ENCODE data around the gene MBL2.
A peak's percentile ranks its signal among the peaks of the same experiment; 100 is the strongest.

MBL2 gene

DNA sequence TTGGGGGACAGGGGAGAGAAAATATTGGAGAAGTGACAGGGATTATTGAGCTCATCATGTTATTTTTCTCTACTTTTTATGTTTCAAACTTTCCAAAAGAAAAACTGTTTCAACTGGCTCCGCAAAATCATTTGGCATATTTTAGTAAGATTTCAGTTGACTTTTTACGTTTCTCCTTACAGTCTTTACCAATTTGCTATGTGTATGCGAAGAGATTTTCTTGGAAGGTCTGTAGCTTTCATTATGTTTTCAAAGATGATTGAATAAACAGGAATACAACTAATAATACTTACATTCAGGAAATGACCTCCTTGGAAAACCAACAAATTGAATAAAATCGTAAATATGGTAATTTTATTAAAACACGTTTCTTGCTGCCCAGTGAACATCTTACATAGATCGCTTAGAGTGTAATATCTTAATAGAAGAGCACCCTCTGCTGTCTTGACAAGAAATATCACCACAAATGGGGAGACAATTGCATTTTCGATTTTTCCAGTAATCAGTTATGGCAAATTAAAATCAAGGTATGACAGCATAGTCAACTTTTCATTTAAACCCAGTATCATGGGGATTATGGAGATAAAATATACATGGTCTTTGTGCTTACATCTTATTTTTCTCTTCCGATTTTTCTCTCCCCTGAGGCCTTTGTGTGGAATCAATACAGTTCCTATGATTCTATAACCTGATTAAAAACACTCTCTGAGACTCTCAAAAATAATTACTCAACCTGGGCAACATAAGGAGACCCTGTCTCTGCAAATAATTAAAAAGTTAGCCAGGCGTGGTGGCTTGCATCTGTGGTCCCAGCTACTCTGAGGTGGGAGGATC lies 43.1 kb downstream of the MBL2 start:
- Histone ChIP-seq H3K27ac (ENCODE audit: low read depth, low read length) (no peak overlapping the region), H3K79me1 (ENCODE audit: low read length) (no peaks in the 10 kb centered on the region), H3K27me3 (ENCODE audit: insufficient read depth, low read length) (no peaks in the 10 kb centered on the region), H3K79me2 (ENCODE audit: control insufficient read depth, insufficient read depth, low read length, poor library complexity) (no peaks in the 10 kb centered on the region), H3K4me1 (ENCODE audit: control insufficient read depth in 1 of 2, insufficient read depth in 2 of 2, low read length in 2 of 2) (no peaks in the 10 kb centered on the region), H4K8ac (ENCODE audit: low read depth, low read length) (no peak overlapping the region), H4K12ac (ENCODE audit: low read depth, low read length) (no peak overlapping the region), H3K23ac (ENCODE audit: low read length) (no peak overlapping the region), H3K9ac (ENCODE audit: low read length) (no peak overlapping the region), H3K4me3 (ENCODE audit: low read depth, low read length) (no peak overlapping the region), H2BK5ac (ENCODE audit: low read depth, low read length, poor library complexity) (no peak overlapping the region), H2AFZ (ENCODE audit: insufficient read depth, low read length, poor library complexity) (no peak overlapping the region), H3K18ac (ENCODE audit: low read length) (no peak overlapping the region), H2AK5ac (ENCODE audit: low read length) (no peak overlapping the region), H2BK12ac (ENCODE audit: low read length) (no peak overlapping the region), H3K36me3 (ENCODE audit: control insufficient read depth in 1 of 2, insufficient read depth in 2 of 2, low read length in 2 of 2) (no peaks in the 10 kb centered on the region), H3K14ac (ENCODE audit: low read length) (no peak overlapping the region), H4K91ac (ENCODE audit: low read depth, low read length) (no peak overlapping the region), H3K9me3 (ENCODE audit: insufficient read depth, low read depth, low read length) (no peaks in the 10 kb centered on the region), H3K4ac (ENCODE audit: low read depth, low read length) (no peak overlapping the region), H3K4me2 (ENCODE audit: low read length) (no peak overlapping the region), H2BK120ac (ENCODE audit: insufficient read depth, low read length, poor library complexity) (no peak overlapping the region)
- peak in 1 of 2 donors; percentile 65 for DNase-seq
- WGBS (ENCODE audit: extremely low coverage, insufficient coverage, insufficient read length): no CpG with 5 or more reads among the region's 9 CpGs

GRCh38 chr10:52720018-52720417 lies 52.6 kb downstream of the MBL2 start:
- Histone ChIP-seq H2AFZ (ENCODE audit: insufficient read depth, low read length, poor library complexity) (no peak overlapping the region), H4K91ac (ENCODE audit: low read depth, low read length) (no peak overlapping the region), H3K4me1 (ENCODE audit: control insufficient read depth in 1 of 2, insufficient read depth in 2 of 2, low read length in 2 of 2) (no peaks in the 10 kb centered on the region), H3K79me2 (ENCODE audit: control insufficient read depth, insufficient read depth, low read length, poor library complexity) (no peaks in the 10 kb centered on the region), H2BK120ac (ENCODE audit: insufficient read depth, low read length, poor library complexity) (no peak overlapping the region), H4K8ac (ENCODE audit: low read depth, low read length) (no peak overlapping the region), H3K9ac (ENCODE audit: low read length) (no peak overlapping the region), H3K18ac (ENCODE audit: low read length) (no peak overlapping the region), H3K9me3 (ENCODE audit: insufficient read depth, low read depth, low read length) (no peaks in the 10 kb centered on the region), H3K4me3 (ENCODE audit: low read depth, low read length) (no peak overlapping the region), H3K27me3 (ENCODE audit: insufficient read depth, low read length) (no peaks in the 10 kb centered on the region), H3K27ac (ENCODE audit: low read depth, low read length) (no peak overlapping the region), H3K14ac (ENCODE audit: low read length) (no peak overlapping the region), H2BK5ac (ENCODE audit: low read depth, low read length, poor library complexity) (no peak overlapping the region), H3K79me1 (ENCODE audit: low read length) (no peaks in the 10 kb centered on the region), H3K4me2 (ENCODE audit: low read length) (no peak overlapping the region), H3K4ac (ENCODE audit: low read depth, low read length) (no peak overlapping the region), H3K36me3 (ENCODE audit: control insufficient read depth in 1 of 2, insufficient read depth in 2 of 2, low read length in 2 of 2) (no peaks in the 10 kb centered on the region), H4K12ac (ENCODE audit: low read depth, low read length) (no peak overlapping the region), H3K23ac (ENCODE audit: low read length) (no peak overlapping the region), H2AK5ac (ENCODE audit: low read length) (no peak overlapping the region), H2BK12ac (ENCODE audit: low read length) (no peak overlapping the region)
- no CpG with 5 or more reads among the region's 4 CpGs for WGBS (ENCODE audit: extremely low coverage, insufficient coverage, insufficient read length)
- peak in 1 of 2 donors; percentile 22 for DNase-seq

All from trophoblast cell (in vitro differentiated cells and primary cell).